HG03571 (cell line): ENCODE measurements around the gene SMIM1.
"Not testable (repeated sequence)": the region's sequence is repeated elsewhere in the genome, so short reads cannot be mapped to it uniquely, and the experiment has no call there.

Experiments
- ATAC-seq: cut with Tn5 transposase; IDR thresholded peaks from one replicate; pipeline ENCODE4 v1.9.1; 2021; ENCODE audit not compliant: unreplicated experiment

The SMIM1 gene, protein sequence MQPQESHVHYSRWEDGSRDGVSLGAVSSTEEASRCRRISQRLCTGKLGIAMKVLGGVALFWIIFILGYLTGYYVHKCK

DNA sequence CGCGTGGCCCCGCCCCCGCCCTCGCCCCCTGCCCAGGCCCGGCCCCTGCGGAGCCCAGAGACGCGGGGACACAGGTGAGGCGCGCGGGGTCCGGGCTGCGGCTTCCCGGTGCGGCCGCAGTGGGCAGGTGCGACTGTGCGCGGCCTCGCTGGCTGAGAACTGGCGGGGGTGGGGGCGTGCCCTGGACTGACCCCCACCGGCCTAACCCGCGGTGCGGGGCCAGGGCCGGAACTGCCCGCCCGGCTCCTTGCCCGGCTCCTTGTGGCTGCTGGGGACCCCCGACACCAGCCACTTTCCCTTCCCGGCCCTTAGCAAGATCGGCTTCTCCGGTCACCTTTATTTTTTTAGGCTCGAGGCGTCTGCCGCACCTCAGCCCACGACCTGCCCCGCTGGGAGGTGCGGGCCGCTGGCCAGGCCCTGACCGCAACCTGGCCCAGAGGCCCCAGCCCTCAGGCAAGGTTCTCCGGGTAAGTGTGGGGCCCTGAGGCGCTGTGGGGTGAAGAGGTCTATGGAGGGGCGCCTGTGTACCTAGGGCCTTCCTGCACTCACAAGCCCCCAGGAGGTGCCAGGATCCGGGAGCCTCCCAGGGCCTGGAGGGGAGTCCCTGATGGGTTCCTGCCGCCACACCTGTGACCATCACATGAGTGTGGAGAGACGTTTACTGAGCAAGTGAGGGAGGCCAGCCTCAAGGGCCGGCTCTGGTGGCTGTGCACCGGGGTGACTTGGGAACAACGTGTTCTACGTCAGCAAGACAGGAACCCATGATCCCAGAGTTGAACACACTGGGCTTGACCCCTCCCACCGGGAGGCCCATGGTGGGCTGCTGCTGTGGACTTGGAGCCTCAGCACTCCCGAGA lies at the start of gene SMIM1:
Gene SMIM1 (plus strand): TSS at position 35 of the 857 bp plus-strand sequence. CDS start 2,625 bp downstream, outside the sequence.
- ATAC-seq: peak; percentile 9

DNA sequence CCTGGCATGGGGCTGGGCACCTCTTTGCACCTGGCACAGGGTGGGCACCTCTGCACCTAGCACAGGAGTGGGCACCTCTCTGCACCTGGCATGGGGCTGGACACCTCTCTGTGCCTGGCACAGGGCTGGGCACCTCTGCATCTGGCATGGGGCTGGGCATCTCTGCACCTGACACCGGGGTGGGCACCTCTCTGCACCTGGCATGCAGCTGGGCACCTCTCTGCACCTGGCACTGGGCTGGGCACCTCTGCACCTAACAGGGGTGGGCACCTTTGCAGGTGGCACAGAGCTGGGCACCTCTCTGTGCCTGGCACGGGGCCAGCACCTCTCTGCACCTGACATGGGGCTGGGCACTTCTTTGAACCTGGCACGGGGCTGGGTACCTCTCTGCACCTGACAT lies 49.7 kb upstream of the SMIM1 start:
- ATAC-seq: no peak

DNA sequence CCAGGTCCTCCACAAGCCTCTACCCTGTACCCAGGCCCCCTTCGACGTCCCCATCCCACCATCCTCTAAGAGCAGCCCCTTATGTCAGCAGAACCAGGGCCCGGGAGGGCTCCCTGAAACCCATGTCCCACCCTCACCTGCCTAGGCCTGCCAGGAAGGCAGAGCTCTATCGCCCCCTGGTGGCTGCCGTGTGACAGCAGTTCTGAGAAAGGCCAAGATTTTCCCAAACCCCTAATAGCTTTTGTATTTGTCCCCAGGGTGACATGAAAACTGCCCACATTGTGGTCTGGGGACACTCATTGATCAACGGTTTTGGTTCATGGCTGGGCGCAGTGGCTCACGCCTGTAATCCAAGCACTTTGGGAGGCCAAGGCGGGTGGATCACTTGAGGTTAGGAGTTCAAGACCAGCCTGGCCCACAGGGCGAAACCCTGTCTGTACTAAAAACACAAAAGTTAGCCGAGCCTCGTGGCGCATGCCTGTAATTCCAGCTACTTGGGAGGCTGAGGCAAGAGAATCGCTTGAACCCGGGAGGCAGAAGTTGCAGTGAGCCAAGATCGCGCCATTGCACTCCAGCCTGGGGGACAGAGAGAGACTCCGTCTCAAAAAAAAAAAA lies 48.0 kb upstream of the SMIM1 start:
- ATAC-seq: not testable (repeated sequence)

DNA sequence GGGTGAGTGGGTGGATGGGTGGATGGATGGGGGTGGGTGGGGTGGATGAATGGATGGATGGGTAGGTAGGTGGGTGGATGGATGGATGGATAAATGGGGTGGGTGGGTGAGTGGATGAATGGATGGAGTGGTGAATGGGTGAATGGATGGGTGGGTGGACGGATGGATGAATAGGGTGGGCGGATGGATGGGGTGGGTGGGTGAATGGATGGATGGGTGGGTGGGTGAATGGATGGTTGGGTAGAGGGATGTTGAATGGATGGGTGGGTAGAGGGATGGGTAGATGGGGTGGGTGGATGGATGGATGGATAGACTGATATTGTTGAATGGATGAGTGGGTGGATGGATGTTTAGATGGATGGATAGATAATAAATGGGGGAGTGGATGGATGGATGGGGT lies 47.2 kb upstream of the SMIM1 start:
- ATAC-seq: no peak

DNA sequence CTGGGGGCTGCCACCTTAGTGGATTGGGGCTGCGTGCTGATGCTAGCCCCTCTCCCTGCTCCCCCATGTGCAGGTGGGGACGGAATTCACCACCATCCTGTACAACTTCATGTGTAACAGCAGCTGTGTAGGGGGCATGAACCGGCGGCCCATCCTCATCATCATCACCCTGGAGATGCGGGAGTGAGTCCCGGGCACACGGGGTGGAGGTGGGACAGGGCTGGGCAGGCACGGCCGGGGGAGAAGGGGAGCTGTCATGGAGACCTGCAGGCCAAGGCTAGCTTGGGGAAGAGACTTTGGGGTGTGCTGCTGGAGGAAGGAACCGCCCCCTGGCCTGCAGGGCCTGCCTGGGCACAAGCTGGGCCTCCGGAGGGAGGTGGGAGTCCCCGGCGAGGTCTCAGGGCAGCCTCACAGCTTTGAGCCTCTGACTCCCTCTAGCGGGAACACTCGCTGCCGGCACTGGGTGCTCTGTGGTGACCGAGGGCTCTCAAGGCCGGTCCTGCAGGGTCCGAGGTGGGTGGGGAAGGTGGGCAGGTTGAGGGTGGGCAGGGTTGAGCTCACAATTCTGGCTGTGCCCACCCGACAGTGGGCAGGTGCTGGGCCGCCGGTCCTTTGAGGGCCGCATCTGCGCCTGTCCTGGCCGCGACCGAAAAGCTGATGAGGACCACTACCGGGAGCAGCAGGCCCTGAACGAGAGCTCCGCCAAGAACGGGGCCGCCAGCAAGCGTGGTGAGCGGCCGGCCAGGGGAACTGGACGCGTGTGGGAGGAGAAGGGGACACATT lies 45.3 kb upstream of the SMIM1 start:
- no peak for ATAC-seq

DNA sequence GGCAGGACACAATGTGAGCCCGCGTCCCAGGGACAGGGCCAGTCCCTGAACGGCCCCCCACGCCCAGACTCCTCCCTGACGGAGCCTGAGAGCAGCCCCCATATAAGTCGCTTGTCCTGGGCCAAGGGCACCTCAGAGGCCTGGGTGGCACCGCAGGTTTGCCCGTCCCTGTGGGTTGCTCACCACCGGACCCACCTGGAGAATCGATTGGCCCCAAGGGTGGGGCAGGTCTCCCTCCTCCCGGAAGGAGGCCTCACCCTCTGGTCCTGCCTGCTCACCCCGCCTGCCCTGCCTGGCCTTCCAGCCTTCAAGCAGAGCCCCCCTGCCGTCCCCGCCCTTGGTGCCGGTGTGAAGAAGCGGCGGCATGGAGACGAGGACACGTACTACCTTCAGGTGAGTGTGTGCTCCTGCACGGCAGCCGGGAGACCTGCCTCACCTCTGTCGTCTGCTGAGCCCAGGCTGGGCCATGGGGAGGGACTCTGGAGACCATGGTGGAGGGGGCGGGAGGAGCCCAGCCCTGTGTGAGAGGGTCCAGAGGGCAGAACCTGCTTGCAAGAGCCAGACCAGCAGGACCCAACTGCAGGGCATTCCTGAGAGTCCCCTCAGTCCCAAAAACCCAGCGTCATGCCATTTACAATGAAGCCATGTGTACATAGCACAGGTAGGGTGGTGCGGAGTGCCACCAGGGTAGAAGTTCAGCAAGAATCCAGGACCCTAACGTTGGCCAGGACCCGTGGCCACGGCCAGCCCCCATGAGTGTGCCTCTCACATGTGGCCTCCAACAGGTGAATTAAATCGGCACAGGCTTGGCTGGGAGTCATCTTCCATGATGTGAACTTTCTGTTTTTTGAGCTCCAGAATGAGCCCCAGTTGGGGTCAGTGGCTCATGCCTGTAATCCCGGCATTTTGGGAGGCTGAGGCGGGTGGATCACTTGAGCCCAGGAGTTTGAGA lies 44.4 kb upstream of the SMIM1 start:
- ATAC-seq: no peak

DNA sequence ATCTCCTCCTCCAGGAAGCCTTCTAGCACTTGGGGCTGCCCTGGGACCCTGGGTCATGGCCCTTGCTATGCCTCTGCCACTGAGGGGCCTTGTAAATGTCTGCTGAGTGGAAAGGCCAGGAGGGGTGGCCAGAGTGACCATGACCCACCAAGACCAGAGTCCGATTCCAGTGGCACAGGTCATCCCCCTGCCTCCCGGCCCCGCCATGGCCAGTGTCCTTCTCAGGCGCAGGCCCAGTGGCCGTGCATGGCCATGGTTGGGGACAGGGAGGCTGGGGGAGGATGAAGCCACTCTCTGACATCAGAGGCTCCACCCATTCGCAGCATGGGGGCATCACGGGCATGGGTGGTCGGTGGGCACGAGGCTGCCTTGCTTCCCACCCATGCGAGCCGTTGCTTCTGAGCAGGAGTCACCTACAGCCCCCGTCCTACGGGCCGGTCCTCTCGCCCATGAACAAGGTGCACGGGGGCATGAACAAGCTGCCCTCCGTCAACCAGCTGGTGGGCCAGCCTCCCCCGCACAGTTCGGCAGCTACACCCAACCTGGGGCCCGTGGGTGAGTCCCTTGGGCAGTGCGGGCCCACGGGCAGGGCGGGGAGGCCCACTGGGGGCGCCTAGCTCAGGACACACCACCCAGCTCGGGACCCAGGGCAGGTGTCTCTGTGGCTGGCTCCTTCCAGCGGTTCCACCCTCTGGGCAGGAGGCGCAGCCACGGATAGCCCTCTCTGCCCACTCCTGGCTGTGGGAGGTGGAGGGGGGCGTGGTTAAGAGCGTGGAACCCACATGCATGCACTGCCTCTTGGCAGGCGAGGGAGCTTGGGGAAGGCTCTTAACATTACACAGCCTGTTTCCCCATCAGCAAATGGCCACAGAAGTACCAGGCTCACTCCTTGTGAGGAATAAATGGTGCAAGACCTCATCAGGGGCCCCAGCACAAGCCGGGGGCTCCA lies 42.7 kb upstream of the SMIM1 start:
- ATAC-seq: no peak

DNA sequence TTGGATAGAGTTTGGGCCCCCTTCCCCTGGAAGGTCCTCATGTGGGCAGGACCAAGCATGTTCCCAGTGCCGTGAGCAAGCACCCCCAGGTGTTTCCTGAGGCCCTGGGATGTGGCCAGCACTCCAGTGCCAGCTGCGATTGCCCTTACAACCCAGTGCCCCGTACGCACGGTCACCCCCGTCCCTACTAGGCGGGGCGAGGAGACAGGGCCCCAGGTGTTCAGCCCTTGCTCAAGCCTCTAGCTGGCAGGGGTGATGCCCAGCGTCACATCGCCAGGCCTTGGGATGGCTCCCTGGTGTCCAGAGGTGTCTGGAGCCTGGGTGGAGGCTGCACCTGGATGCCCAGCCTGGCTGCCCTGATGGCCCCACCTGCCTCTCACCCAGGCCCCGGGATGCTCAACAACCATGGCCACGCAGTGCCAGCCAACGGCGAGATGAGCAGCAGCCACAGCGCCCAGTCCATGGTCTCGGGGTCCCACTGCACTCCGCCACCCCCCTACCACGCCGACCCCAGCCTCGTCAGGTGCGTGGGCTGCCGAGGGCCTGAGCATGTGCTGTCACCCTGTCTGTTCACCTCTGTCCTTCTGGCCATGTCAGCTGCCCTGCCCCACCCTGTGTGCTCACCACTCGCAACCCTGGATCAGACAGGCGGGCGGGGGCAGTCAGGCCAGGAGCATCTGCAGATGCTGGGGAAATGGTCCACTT lies 41.9 kb upstream of the SMIM1 start:
- ATAC-seq: no peak

DNA sequence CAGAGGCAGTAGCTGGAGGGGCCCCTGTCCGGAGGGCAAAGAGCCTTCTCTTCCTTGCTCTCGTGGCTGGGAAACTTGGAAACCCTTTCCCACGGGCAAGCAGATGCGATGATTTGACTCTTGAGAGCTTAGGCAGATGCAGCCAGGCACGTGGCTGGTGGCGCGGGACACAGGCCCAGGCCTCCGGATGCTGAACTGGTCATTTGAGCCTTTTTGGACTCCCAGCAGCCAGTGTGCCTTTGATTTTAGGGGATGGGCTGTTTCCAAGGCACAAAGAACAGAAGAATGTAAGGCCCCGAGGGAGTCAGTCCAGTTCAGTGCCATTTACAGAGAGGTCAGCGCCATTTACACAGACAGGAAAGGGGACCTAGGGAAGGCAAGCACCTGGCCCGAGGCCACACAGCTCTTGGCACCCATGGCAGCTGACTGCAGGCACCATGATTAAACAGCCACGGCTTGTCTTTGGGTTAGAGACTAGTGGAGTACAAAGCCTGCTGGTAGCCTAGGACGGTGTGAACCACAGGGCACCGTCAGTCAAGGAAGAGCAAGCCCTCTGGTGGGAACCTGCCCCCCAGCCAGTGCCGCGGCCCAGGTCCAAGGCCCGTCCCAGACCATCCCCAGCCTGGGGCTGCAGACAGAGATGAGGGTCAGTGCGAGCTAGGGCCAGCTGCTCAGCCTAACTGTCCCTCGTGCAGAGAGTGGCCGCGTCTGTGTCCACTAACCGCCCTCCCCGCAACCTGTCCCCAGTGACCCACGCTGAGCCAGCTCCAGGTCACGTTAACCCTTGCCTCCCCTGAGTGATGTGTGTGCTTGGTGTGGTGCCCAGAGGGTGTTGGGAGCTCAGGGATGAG lies 40.7 kb upstream of the SMIM1 start:
- no peak for ATAC-seq

DNA sequence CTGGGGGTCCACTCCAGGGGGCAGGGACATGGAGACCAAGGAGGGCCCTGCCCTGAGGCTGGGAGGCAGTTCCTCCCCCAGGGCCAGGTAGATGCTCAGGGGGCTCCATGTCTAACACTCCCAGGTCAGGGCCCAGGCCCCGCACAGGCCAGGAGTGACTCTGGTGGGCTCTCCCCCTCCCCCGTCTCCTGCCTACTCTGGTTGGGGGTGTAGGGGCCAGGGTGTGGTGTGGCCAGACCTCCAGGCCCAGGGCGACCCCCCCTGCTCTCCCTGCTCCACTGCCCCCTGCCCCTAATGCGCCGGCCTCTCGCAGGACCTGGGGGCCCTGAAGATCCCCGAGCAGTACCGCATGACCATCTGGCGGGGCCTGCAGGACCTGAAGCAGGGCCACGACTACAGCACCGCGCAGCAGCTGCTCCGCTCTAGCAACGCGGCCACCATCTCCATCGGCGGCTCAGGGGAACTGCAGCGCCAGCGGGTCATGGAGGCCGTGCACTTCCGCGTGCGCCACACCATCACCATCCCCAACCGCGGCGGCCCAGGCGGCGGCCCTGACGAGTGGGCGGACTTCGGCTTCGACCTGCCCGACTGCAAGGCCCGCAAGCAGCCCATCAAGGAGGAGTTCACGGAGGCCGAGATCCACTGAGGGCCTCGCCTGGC lies 40.0 kb upstream of the SMIM1 start:
- no peak for ATAC-seq

DNA sequence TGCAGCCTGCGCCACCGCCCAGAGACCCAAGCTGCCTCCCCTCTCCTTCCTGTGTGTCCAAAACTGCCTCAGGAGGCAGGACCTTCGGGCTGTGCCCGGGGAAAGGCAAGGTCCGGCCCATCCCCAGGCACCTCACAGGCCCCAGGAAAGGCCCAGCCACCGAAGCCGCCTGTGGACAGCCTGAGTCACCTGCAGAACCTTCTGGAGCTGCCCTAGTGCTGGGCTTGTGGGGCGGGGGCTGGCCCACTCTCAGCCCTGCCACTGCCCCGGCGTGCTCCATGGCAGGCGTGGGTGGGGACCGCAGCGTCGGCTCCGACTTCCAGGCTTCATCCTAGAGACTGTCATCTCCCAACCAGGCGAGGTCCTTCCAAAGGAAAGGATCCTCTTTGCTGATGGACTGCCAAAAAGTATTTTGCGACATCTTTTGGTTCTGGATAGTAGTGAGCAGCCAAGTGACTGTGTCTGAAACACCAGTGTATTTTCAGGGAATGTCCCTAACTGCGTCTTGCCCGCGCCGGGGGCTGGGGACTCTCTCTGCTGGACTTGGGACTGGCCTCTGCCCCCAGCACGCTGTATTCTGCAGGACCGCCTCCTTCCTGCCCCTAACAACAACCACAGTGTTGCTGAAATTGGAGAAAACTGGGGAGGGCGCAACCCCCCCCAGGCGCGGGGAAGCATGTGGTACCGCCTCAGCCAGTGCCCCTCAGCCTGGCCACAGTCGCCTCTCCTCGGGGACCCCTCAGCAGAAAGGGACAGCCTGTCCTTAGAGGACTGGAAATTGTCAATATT lies 39.3 kb upstream of the SMIM1 start:
- ATAC-seq: no peak

DNA sequence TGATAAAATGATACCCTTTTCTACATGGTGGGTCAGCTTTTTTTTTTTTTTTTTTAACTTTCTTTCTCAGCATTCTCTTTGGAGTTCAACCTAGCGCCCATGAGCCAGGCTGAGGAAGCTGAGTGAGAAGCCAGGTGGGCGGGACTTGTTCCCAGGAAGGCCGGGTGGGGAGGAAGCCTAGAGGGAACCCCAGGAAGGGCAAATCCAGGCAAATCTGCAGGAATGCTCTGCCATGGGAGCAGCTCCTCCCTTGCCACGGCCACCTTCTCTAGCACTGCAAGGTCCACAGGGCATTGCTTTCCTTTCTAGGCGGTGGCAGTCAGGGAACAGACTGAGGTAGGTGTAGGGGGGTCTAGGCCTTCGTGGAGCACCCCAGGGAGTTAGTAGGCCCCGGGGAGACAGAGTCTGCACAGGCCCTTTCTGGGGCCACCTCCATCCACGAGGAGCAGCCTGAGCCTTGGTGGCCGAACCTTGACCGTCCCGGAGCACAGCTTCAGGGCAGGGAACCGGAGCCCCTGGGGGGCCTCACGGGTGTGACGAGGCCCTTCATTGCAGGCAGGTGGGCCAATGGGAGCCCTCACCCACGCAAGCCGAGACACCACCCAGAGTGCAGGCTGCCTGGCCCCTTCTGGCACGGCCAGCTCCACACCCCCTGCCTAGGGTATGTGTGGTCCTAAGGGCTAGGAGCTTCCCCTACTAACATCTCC lies 38.5 kb upstream of the SMIM1 start:
- ATAC-seq: no peak

DNA sequence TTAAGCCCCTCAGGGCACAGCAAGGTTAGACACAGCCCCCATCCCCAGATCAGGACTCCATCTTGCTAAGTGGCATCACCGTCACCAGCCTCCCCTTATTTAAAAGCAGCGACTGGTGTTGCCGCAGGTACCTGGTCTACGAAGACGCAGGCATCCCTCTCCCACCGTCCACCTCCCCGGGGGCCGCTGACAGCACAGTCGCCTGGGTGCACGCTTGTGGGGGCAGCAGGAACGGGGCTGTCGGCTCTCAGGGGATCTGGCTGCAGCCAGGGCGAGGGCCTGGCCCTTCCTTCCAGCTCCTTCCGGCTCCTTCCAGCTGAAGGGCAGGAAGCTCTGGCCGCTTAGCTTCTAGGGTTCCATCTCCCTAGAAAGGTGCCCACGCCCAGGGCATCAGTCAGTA lies 37.9 kb upstream of the SMIM1 start:
- no peak for ATAC-seq

DNA sequence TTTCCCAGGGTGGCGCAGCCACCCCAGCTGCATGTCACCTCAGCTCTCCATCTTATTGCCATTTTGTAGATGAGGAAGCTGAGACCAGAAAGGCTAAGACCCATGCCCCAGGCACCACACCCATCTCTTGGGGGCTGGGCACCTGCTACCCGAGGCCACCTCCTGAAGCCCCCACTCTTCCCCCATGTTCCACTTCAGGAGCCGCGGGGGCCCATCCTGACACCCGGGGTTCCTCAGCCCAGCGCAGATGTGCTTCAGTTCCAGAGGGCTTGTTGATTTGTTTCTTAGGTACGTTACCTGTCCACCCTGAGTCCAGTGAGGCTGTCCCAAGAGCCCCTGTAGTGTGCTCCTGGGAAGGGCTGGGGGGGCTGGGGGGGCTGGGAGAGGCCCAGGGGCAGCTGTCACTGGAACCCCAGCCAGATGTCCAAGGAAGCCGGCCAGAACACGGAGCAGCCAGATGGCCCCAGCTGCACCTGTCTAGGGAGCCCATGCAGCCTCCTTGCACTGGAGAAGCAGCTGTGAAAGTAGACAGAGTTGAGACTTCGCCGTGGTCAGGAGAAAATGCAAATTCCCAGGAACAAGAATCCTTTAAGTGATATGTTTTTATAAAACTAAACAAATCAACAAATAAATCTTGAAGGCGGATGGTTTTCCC lies 37.4 kb upstream of the SMIM1 start:
- ATAC-seq: no peak

DNA sequence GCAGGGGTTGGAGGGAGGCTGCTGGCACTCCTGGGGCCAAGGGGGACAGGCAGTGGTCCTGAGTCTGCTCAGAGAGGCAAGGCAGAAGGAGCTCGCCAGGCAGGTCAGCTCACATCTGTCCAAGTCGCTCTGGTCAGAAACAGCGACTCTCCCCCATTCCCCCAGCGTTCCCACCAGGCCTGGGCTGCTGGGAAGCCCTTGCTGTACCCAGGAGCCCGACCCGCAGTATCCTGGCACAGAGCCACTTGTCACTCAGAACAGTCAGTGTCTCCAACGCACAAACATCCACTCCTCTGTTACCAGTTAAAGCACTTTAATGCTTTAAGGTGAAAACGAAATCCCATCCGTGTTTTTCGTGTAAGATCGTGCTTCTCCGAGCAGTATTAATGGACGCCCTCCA lies 36.9 kb upstream of the SMIM1 start:
- no peak for ATAC-seq
